ENCODE results near the gene CCDC106.

Gene CCDC106

GRCh38 chr19:55647732-55648584, at the start of gene CCDC106:
TSS of gene CCDC106 (plus strand) at chr19:55648212. CDS start at chr19:55649047, 835 bp downstream.
- DNase-seq (ENCODE audit: low read depth in 2 of 2), result no peak

GRCh38 chr19:55598719-55599467, 49.1 kb upstream of the CCDC106 start:
- peak; percentile 85 to 92 for DNase-seq (ENCODE audit: low read depth in 2 of 2)

DNA sequence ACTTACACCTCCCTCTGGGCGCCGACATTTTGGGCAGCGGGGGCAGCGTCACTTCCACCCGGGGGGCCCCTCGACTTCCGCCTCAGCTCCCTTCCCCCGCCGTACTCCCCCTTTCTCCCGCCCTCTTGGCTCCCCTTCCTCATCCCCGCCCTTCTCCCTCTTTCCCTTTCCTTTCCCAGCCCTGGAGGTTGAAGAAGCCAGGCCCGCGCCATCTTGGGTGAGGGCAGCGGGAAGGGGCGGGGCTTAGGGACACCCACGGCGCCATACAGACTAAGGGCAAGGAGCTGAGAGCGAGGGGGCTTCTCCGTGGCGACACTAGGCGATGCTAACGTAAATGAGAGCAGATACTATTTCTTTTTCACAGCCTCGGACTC, 48.6 kb upstream of the CCDC106 start, which contains the start of gene FIZ1:
TSS of gene FIZ1 (minus strand) at position 50 of the 374 bp plus-strand sequence. CDS start 1,652 bp downstream, outside the sequence.
- peak; percentile 93 to 94 for DNase-seq (ENCODE audit: low read depth in 2 of 2)

DNA sequence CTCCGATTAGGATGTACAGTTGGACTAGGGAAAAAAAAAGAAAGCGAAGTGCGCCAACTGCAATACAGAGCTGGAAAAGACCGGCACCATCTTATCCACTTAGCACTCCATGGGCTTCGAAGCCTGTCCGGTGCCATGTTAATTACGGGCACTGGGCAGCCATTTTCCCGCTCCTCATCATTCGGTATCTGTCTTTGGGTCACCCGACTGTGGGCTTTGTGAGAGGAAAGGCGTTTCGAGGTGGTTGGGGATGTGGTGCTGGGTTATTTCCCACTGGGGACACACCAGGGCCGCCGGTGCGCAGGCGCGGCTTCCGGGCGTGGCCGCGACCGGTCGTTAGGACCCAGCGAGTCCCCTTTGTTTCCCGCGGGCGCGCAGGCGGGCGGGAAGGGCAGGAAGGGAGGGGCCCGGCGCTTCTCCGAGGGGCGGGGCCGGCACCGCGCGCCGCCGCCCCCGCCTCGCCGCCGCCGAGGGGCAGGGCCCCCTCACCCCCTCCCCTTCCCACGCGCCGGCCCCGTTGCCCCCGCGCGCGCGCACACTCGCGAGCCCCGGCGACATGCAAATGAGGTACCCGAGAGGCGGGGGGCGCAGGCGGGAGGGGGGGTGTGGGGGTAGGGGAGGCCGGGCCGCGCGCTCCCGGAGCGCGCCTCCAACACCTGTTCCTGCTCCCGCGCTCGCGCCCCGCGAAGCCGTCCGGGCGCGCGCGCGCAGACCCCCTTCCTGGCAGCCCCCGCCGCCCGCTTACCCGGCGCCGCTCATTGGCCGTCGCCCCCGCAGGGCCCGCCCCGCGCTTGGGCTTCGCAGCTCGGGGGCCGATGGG, 48.0 kb upstream of the CCDC106 start, which contains the start of gene ZNF524:
TSS of gene ZNF524 (plus strand) at position 447 of the 820 bp plus-strand sequence. CDS start 1,825 bp downstream, outside the sequence.
- DNase-seq (ENCODE audit: low read depth in 2 of 2), result peak; percentile 72 to 81

- DNase-seq (ENCODE audit: low read depth in 2 of 2), result no peak
Observed at GRCh38 chr19:55600662-55601028, 47.4 kb upstream of the CCDC106 start.

DNA sequence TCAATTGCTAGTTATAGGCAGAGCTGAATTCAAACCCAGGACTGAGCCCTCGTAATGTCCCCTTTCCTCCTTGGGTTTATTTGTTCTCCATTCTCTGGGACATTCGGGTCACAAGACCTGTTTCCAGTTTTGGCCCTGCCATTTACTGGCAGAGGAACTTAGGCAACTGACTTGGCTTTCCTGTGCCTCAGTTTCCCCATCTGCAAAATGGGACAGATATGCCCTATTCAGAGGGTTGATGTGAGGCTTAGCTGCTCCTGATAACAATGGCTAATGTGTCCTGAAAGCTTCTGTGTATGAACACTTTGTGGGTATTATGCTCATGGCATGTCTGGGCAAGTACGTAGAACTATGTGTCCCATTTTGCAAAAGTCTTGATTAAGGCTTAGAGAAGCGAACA, 46.9 kb upstream of the CCDC106 start:
- no peak for DNase-seq (ENCODE audit: low read depth in 2 of 2)

GRCh38 chr19:55602104-55603001, 45.7 kb upstream of the CCDC106 start:
- DNase-seq (ENCODE audit: low read depth in 2 of 2), result no peak

DNA sequence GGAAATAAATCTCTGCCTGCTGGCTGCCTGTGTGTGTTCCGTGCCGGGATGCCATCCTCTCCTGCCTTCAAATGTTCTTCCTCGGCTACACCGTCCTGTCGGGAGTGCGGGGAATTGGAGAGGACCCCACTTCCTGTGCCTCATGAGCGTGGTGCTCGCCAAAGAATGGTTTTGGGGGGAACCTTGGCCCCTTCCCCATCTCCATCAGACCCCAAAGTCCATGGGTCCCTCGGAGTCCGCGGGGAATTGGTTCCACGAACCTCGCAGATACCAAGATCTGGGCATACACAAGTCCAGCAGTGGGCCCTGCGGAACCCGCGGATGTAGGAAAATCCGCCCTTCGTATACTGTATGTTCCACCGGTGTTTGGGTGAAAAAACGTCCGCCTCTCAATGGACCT, 44.9 kb upstream of the CCDC106 start:
- no peak for DNase-seq (ENCODE audit: low read depth in 2 of 2)

DNA sequence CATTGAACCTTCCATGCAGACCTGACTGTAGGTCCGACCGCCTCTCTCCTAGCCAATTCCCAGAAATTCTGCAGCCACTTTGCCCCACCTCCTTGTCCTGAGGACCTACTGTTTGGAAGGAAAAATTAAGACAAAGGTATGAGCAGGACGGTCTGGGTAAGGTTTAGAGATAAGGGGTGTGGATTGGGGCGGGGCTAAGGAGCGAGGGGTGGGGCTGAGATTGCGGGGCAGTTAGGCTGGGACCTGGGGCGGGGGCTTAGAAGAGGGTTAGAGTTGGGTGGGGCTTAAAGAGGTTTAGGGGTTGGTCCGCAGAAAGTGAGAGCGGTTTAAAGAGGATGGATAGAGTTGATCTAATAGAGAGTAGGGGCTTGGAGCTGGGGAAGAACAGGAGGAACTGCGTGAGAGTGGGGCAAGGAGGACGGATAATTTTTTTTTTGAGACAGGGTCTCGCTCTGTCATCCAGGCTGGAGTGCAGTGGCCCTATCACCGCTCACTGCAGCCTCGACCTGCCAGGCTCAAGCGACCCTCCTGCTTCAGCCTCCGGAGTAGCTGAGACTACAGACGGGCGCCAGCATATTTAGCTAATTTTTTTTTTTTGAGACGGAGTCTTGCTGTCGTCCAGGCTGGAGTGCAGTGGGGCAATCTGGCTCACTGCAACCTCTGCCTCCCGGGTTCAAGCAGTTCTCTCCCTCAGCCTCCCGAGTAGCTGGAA, 44.3 kb upstream of the CCDC106 start:
- no peak for DNase-seq (ENCODE audit: low read depth in 2 of 2)

GRCh38 chr19:55605207-55605636, 42.8 kb upstream of the CCDC106 start:
- DNase-seq (ENCODE audit: low read depth in 2 of 2), result peak; percentile 98 to 99

- peak; percentile 54 to 65 for DNase-seq (ENCODE audit: low read depth in 2 of 2)
Observed at GRCh38 chr19:55605637-55606470, 42.2 kb upstream of the CCDC106 start, which contains the start of gene ZNF865. TSS of gene ZNF865 (plus strand) at chr19:55605647. CDS start at chr19:55613619, 7,972 bp downstream.

DNA sequence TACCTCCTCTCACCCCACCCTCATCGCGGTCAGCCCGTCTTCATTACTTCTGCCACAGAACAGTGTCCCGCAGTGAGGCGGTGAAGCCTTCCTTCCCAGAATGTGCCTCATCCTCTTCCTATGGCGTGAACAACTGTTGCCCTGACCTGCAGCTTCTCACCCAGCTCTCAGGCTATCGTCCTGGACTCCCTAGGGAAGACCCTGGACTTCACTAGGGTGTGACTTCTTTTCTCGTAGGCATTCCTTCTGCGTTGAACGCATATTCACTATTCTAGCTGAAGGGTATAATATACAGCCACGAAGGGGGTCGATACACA, 41.6 kb upstream of the CCDC106 start:
- DNase-seq (ENCODE audit: low read depth in 2 of 2), result no peak

DNA sequence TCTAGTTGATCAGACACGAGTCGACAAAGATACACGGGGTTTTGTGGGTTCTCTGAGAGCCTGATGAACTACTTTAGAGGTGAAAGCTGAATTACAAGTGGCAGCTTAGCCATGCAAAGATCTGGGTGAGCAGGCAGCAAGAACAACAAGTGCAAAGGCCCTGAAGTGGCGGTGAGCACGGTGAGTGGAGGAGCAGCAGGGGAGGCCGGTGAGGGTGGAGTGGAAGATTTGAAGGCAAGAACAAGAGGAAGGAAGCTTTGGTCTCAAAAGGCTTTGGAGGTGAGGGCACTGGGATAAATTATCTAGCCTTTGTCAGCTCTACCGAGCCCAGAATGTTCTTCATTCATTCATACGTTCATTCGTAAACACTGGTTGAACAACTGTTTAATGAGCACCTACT, 41.2 kb upstream of the CCDC106 start:
- no peak for DNase-seq (ENCODE audit: low read depth in 2 of 2)

GRCh38 chr19:55609326-55609725, 38.7 kb upstream of the CCDC106 start:
- no peak for DNase-seq (ENCODE audit: low read depth in 2 of 2)

GRCh38 chr19:55611300-55611982, 36.6 kb upstream of the CCDC106 start:
- DNase-seq (ENCODE audit: low read depth in 2 of 2), result no peak

GRCh38 chr19:55611983-55612645, 35.9 kb upstream of the CCDC106 start:
- no peak for DNase-seq (ENCODE audit: low read depth in 2 of 2)

DNA sequence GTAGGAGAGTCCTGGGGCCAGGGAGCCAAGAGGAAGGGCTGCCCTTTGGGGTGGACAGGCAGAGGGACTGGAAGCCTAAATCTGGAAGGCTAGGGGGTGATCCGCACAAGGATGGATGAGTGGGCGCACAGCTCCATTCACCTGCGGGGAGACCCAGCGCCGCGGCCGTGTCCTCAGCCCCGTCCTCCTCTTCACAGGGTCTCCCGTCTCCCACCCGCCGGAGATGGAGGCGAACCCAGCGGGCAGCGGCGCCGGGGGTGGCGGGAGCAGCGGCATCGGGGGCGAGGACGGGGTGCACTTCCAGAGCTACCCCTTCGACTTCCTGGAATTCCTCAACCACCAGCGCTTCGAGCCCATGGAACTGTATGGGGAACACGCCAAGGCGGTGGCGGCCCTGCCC, 34.6 kb upstream of the CCDC106 start:
- DNase-seq (ENCODE audit: low read depth in 2 of 2), result no peak

Data from stimulated activated CD8-positive, alpha-beta memory T cell treated with anti-CD3 and anti-CD28 coated beads, Interleukin-2, amount 100 ng/mL, for 48 hours (primary cell).